Activated CD4-positive, alpha-beta T cell treated with anti-CD3 and anti-CD28 coated beads, Interleukin-2, amount 50 U/mL, for 48 hours (primary cell): ENCODE results near the gene ARMC10.
"Not testable (repeated sequence)": the region's sequence is repeated elsewhere in the genome, so short reads cannot be mapped to it uniquely, and the experiment has no call there.

ENCODE experiments used
- DNase-seq, 2 experiments: peaks; one replicate each; pipeline ENCODE4 v3.0.0-alpha.2; 2020

The ARMC10 gene

DNA sequence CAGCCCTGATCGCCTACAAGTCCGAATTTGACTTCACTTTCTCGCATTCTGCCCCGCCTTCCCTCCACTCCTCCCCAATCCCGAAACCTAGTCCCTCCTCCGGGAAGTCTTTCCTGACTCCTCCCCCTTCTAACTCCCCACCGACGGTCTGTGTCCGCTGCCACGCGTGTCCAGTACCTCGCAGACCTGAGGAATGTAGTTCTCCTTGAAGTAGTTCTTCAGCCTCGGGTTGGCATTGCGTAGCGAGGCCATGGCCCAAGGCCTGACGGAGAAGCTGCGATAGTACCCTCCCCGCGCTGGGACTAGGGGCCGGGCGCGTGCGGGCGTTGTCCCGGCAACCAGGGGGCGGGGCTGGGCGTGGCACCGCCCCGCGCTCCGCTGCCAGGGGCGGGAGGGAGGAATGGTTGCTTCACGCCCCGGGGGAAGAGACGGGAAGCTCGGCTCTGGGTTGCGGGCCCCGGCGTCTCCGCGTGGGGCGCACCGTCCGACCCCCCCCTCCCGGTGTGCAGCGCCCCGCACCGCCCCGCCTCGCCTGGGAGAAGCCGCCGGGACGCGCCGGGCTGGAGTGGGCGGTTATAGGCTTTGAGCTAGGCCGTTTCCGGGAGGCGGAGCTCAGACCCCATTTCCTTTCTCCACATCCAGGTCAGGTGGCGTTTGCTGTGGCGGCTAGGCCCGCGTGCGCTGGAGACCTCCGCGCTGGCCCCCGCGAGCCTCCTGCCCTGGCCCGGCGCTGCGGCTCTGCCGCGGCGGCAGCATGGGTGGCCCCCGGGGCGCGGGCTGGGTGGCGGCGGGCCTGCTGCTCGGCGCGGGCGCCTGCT is at the start of gene ARMC10, which contains the start of gene FBXL13:
ARMC10 (plus strand) TSS at position 622 of the 818 bp plus-strand sequence; CDS start at position 755, 133 bp downstream.
FBXL13 (minus strand) TSS at position 278 of the 818 bp plus-strand sequence.
- peak; percentile 90 to 92 for DNase-seq

DNA sequence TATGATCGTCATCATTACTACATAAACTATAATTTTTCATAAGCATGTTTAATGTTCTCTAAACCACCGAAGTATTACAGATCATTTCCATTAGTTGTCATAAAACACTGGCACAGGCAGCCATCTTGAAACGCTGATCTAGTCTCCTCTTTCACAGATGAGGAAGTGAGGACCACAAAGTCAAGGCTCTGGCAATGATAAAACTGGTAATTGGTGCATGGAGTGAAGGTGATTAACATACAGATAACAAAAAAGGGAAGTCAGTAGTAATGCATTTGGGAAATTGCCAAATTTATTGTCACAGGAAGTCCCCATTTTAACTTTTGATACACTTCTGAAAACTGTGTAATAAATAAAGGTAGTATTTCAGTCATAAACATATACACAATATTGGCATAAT is 49.6 kb upstream of the ARMC10 start:
- DNase-seq = no peak

DNA sequence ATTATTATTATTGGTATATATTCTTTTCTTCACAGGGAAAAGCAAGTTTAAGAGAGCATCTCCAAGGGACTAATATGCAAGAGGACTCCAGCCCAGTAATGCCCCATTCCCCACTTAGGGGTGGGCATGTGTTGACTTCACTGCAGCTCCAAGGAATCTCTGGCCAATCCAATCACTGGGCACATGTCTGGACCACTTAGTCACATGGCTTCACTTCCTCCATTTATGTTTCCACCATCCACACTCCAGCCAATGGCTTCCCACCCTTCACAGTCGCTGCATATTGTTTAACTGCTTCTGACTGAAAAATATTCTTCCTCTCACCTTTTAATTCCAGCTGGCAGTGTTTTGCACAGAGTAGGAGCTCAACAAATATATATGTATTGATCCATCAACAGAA is 43.9 kb upstream of the ARMC10 start:
- no peak for DNase-seq

DNA sequence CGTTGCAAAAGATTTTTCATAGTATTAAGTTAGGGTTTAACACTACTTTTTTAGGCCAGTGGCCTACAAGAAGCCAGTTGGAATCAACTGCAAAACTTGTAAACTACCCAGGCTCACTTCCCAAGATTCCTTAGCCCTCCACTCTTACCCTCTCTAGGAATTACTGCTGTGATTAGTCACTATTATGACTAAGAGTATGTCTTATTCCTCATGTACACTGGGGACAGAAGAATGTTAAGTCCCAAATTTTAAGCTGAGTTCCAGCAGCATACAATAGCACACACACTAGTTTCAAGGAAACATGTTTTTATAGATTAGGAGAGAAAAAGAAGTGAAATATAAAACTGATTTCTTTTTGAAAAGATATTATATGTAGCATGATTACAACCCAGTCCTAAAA is 43.2 kb upstream of the ARMC10 start:
- no peak for DNase-seq

DNA sequence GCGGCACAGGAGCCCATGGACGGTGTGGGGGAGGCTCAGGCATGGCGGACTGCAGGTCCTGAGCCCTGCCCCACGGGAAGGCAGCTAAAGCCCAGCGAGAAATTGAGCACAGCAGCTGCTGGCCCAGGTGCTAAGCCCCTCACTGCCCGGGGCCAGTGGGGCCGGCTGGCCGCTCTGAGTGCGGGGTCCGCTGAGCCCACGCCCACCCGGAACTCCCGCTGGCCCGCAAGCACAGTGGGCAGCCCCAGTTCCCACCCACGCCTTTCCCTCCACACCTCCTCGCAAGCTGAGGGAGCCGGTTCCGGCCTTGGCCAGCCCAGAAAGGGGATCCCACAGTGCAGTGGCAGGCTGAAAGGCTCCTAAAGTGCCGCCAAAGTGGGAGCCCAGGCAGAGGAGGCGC is 40.6 kb upstream of the ARMC10 start:
- DNase-seq = not testable (repeated sequence)

DNA sequence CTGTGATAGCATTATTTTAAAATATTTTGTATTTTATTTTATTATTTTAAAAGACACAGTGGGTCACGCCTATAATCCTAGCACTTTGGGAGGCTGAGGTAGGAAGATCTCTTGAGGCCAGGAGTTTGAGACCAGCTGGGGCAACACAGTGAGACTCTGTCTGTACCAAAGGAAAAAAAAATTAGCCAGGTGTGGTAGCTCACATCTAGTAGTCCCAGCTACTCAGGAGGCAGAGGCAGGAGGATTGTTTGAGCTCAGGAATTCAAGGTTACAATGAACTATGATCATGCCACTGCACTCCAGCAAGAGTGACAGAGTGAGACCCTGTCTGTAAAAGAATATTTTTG is 37.5 kb upstream of the ARMC10 start:
- no peak for DNase-seq

DNA sequence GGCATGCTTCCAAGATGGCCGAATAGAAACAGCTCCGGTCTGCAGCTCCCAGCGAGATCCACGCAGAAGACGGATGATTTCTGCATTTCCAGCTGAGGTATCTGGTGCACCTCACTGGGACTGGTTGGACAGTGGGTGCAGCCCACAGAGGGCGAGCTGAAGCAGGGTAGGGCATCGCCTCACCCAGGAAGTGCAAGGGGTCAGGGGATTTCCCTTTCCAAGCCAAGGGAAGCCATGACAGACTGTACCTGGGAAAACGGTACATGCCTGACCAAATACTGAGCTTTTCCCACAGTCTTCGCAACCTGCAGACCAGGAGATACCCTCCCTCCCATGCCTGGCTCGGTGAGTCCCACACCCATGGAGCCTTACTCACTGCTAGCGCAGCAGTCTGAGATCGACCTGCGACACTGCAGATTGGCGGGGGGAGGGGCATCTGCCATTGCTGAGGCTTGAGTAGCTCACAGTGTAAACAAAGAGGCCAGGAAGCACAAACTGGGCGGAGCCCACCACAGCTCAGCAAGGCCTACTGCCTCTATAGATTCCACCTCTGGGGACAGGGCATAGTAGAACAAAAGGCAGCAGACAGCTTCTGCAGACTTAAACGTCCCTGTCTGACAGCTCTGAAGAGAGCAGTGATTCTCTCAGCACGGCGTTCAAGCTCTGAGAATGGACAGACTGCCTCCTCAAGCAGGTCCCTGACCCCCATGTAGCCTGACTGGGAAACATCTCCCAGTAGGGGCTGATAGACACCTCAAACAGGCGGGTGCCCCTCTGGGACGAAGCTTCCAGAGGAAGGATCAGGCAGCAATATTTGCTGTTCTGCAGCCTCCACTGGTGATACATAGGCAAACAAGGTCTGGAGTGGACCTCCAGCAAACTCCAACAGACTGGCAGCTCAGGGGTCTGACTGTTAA is 36.9 kb upstream of the ARMC10 start:
- not testable (repeated sequence) for DNase-seq

DNA sequence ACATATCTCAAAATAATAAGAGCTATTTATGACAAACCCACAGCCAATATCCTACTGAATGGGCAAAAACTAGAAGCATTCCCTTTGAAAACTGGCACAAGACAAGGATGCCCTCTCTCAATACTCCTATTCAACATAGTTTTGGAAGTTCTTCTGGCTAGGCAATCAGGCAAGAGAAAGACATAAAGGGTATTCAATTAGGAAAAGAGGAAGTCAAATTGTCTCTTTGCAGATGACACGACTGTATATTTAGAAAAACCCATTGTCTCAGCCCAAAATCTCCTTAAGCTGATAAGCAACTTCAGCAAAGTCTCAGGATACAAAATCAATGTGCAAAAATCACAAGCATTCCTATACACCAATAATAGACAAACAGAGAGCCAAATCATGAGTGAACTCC is 33.1 kb upstream of the ARMC10 start:
- not testable (repeated sequence) for DNase-seq

DNA sequence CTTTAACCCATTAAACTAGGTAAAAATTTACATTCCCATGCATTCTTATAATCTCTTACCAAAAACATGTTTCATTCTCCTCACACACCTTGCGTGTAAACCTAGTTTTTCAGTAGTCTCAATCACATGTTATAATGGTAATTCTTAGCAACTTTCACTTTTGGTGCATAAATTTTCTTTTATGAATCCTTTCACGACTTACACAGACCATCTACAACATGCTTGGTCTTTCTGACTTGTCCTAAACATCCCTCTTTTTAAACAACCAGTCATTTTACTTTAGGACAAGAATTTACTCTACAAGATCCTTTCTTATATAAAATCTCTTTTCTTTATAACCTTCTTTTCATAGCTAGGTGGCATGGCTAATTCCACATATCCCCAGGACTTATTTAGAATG is 26.1 kb upstream of the ARMC10 start:
- no peak for DNase-seq

DNA sequence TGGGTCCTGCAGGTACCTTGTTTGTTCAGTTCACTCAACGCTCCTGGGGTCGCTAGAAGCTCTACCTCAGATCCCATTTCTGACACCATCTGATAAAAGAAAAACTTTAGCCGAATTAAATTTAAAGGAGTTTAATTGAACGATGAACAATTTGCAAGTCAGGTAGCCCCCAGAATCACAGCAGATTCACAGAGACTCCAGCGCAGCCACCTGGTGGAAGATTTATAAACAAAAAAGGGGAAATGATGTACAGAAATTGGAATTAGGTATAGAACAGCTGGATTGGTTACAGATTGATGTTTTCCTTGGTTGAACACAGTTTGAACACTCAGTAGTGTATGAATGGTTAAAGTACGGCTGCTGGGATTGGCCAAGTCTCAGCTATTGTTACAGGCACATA is 23.4 kb upstream of the ARMC10 start:
- DNase-seq = no peak

DNA sequence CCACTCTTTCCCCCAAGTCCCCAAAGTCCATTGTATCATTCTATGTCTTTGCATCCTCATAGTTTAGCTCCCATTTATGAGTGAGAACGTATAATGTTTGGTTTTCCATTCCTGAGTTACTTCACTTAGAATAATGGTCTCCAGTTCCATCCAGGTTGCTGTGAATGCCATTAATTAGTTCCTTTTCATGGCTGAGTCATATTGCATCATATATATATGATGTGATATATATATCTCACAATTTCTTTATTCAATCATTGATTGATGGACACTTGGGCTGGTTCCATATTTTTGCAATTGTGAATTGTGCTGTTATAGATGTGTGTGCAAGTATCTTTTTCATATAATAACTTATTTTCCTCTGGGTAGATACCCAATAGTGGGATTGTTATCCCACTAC is 18.9 kb upstream of the ARMC10 start:
- DNase-seq = not testable (repeated sequence)

DNA sequence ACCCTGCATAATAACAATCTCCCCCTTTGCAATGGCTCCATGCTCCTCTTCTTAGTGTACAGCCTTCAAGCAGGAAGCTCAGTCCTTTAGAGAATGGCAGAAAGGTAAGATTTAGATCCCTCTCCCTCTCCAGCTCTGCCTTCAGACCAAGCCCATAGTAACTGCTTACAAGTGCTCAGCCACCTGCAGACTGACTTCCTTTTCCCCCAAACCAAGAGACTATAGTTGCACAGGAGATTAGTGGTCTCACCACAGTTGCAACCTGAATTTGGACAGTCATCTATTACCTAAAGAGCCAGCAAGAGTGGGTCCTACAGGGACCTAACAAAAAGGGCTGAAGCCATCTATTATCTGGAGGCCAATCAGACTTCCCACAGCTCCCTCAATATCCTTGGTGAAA is 16.8 kb upstream of the ARMC10 start:
- DNase-seq = no peak

DNA sequence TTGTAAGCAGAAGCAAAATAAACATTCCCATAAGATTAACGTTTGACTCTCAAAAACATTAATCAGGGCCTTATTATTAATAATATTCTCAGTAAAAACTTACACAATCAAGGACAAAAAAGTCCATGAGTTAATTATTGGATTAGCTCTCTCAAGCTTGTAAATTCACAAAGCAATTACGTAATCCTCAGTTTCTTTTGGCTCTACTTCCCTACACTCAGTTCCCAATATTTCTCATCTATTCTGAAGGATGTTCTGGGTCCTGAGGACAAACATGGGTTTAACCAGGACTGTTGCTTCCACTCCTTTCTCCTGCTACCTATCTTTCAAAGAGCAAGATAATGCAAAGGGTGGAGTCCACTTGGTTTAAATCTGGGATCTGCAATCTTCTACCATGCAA is 15.5 kb upstream of the ARMC10 start:
- no peak for DNase-seq

DNA sequence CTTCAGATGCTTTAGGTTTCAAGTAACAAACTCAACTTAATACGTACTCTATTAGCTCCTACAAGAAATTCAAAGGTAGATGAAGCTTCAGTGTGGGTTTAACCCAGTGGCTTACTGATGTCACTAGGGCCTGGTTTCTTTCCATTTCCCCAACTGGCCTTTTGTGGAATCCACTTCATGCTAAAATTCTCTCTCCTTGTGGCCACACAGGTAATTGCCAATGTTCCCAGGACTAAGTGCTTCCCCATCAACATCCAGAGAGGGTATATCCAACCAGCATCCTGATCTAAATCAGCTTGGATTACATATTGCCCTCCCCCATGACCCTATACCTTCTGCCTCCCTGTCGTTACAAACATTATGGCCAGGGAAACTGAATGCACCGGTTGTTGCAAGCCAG is 11.0 kb upstream of the ARMC10 start:
- no peak for DNase-seq

DNA sequence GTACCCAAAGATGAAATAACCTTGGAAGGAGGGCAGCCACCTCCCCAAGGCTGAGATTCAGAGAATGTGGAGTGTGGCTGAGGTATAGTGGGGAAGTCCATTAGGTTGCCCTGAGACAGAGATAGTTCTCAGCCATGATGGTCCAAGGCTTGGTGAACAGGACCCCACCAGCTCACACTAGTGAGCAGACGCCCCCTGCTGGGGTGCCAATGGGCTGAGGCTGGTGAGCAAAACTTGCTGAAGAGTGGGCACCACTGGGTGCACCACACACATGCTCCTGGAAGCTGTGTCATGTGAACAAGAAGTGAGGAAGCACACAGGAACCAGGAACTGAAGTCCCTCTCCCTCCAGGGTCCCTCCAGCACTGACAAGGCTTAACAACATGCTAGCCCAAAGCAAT is 9.3 kb upstream of the ARMC10 start:
- peak; percentile 57 to 63 for DNase-seq

DNA sequence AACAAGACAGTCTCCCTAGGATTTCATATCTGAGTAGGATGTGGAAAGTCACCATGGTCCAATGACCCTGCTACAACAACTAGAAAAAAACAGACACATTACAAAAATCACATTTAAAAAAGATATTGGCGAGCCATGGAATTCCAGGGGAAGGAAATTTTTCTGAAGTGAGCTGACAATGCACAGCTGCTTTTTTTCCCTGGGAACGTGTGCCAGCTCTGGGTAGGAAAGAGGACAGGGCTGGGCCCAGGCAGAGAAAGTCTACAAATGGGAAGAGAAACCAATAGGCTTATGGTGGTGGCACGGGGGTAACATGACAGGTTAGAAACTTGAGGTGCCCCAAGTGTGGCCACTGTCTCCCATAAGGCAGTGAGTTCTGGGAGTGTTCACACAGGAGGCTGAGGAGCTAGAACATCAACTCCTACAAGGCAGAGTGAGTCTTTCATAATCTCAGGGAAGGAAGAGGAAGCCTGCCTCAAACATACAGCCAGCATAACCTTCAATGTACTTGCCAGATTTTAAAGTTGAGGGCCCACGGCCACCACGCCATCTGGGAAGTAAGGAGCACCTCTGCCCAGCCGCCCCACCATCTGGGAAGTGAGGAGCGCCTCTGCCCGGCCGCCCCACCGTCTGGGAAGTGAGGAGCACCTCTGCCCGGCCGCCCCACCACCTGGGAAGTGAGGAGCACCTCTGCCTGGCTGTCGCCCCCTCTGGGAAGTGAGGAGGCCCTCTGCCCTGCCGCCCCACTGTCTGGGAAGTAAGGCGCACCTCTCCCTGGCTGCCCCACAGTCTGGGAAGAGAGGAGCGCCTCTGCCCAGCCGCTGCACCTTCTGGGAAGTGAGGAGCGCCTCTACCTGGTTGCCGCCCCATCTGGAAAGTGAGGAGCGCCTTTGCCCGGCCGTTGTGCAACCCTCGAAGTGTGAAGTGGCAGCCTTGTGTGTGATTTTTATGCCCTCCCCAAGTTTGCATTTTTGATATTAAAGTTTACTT is 6.2 kb upstream of the ARMC10 start:
- DNase-seq = no peak

DNA sequence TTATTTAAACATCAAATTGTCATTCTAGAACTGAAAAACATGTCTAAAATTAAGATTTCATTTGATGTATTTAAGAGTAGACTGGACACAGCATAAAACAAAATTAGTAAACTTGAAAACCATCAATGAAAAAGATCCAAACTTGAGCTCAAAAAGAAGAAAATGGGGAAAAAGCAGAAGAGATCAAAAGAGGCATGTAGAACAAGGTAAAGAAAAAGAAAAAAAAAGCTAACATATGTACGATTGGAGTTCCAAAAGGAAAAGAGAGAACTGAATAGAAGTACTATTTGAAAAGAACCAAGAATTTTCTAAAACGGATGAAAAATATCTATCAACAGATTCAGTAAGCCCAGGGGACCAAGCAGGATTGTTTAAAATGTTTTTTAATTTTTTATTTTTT is 3.9 kb upstream of the ARMC10 start:
- DNase-seq = no peak

DNA sequence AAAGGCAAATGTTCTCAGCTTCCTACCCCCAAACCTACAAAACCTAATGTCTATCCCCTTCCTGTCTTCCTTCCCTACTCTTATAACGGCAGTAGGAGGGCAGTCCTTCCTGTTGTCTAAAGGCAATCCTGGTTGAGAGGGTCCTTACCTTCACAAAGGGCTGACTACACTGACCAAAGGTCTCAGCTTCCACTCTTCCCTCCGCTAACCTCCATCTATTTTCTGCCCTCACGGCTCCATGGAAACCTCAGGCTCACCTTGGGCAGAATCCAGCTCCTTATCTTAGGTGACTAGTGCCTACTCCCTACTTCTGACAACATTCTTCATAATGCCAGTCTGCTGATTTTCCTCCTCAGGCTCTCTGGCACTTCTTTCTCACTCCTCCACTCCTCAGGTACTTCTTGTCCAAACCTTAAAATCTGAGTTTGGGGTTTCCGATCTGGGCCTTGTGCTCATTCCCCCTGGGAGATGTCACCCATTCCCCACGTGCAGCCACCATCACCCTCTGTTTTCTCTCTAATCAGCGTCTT is 886 bp upstream of the ARMC10 start:
- DNase-seq = peak in 1 of 2 experiments; percentile 2

DNA sequence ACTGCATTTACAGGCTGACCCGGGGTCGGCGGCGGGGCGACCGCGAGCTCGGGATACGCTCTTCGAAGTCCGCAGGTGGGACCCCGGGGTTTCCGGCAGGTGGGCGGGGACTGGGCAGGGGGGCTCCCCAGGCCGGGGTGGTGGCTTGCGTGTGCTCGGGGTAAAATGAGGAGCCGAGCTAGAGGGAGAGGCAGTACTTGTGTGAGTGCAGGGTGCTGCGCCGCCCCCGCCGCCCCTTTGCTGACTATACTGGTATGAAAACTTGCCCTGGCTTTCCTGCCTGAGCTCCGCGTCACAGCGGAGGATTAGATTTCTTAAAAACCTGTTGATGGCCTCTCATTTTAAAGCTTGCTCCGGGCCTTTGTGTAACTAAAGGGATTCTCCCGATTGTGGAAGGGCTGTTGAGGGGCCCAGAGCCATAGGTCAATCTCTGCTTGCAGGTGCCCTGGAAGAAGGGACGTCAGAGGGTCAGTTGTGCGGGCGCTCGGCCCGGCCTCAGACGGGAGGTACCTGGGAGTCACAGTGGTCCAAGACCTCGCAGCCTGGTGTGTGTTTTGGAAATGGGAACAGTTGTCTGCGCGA is 488 bp downstream of the ARMC10 start:
- peak; percentile 77 to 81 for DNase-seq

DNA sequence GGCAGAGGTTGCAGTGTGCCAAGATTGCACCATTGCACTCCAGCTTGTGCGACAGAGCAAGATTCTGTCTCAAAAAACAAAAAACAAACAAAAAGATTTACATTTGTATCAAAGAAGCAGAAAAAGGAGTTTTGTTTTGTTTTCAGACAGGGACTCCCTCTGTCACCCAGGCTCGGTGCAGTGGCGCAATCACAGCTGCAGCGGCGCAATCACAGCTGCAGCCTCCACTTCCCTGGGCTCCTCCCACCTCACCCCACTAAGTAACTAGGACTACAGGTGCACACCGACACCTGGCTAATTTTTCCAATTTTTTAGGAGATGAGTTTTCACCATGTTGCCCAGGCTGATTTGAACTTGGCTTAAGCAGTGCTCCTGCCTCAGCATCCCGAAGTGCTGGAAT is 1.8 kb downstream of the ARMC10 start:
- DNase-seq = no peak

DNA sequence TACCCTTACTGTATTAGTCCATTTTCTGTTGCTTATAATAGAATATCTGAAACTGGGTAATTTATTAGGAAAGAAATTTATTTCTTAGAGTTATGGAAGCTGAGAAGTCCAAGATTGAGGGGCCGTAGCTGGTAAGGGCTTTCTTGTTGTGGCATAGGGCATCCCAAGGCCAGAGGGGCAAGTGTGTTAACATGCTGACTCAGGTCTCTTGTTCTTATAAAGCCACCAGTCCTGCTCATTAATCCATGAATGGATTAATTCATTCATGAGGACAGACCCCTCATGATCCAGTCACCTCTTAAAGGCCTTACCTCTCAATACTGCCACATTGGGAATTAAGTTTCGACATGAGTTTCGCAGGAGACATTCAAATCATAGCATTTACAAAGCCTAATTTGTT is 2.4 kb downstream of the ARMC10 start:
- DNase-seq = no peak

DNA sequence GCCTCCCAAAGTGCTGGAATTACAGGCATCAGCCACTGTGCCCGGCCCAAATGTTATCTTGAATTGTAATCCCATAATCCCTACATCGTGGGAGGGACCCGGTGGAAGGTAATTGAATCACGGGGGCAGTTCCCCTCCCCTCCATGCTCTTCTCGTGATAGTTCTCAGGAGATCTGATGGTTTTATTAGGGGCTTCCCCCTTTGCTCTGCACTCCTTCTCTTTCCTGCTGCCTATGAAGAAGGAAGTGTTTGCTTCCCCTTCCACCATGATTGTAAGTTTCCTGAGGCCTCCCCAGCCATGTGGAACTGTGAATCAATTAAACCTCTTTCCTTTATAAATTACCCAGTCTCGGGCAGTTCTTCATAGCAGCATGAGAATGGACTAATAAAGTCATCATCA is 3.3 kb downstream of the ARMC10 start:
- not testable (repeated sequence) for DNase-seq
